ENCODE measurements around the gene FBXO3.

- no peak for TF ChIP-seq CTCF (IDR thresholded peaks at IDR 0.05; ENCODE audit: low read depth, low read length, poor library complexity, severe bottlenecking)
- TF ChIP-seq EZH2phosphoT487 (IDR thresholded peaks at IDR 0.05; ENCODE audit: borderline replicate concordance, low read length): no peak
Observed at GRCh38 chr11:33772300-33772699, 2.0 kb downstream of the FBXO3 start.
